ENCODE results near the gene LPIN1. TPM values are rescaled to one million over a fixed set of nuclear protein-coding genes. Genes with fewer than 3 reads are reported as not detected.

Gene LPIN1
- total and polyA plus RNA-seq, 2 of the 13 experiments (the other 11 are each of a cell fraction or from before 2014, with no cell fraction given), result 9.7 to 19.4 TPM

GRCh38 chr2:11778923-11779757 lies 32.7 kb downstream of the LPIN1 start (continued):
- 0 out of 2 replicates have a peak, but pooled peaks have one; percentile 17 for TF ChIP-seq MED1 (CRISPR knock-in tag; IDR thresholded peaks at IDR 0.05)
- peak; percentile 93; the same call in 2 of the 3 replicates for TF ChIP-seq MXI1 (IDR thresholded peaks at IDR 0.05; ENCODE audit: borderline replicate concordance, low read depth, low read length)
- TF ChIP-seq TARDBP (CRISPR knock-in tag; IDR thresholded peaks at IDR 0.05), result 0 out of 2 replicates have a peak, but pooled peaks have one; percentile 34
- peak; percentile 60; the same call in 1 of the 2 replicates for TF ChIP-seq SALL1 (CRISPR knock-in tag; IDR thresholded peaks at IDR 0.05)
- TF ChIP-seq ZNF317 (CRISPR knock-in tag; IDR thresholded peaks at IDR 0.05), result no peak
- TF ChIP-seq, protein P1, sequence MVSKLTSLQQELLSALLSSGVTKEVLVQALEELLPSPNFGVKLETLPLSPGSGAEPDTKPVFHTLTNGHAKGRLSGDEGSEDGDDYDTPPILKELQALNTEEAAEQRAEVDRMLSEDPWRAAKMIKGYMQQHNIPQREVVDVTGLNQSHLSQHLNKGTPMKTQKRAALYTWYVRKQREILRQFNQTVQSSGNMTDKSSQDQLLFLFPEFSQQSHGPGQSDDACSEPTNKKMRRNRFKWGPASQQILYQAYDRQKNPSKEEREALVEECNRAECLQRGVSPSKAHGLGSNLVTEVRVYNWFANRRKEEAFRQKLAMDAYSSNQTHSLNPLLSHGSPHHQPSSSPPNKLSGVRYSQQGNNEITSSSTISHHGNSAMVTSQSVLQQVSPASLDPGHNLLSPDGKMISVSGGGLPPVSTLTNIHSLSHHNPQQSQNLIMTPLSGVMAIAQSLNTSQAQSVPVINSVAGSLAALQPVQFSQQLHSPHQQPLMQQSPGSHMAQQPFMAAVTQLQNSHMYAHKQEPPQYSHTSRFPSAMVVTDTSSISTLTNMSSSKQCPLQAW (CRISPR knock-in tag; IDR thresholded peaks at IDR 0.05), result peak; percentile 81
- no peak for TF ChIP-seq ZFP62 (CRISPR knock-in tag; IDR thresholded peaks at IDR 0.05)
- 0 out of 2 replicates have a peak, but pooled peaks have one; percentile 17 for TF ChIP-seq ZNF280D (CRISPR knock-in tag; IDR thresholded peaks at IDR 0.05)
- TF ChIP-seq, protein P2, sequence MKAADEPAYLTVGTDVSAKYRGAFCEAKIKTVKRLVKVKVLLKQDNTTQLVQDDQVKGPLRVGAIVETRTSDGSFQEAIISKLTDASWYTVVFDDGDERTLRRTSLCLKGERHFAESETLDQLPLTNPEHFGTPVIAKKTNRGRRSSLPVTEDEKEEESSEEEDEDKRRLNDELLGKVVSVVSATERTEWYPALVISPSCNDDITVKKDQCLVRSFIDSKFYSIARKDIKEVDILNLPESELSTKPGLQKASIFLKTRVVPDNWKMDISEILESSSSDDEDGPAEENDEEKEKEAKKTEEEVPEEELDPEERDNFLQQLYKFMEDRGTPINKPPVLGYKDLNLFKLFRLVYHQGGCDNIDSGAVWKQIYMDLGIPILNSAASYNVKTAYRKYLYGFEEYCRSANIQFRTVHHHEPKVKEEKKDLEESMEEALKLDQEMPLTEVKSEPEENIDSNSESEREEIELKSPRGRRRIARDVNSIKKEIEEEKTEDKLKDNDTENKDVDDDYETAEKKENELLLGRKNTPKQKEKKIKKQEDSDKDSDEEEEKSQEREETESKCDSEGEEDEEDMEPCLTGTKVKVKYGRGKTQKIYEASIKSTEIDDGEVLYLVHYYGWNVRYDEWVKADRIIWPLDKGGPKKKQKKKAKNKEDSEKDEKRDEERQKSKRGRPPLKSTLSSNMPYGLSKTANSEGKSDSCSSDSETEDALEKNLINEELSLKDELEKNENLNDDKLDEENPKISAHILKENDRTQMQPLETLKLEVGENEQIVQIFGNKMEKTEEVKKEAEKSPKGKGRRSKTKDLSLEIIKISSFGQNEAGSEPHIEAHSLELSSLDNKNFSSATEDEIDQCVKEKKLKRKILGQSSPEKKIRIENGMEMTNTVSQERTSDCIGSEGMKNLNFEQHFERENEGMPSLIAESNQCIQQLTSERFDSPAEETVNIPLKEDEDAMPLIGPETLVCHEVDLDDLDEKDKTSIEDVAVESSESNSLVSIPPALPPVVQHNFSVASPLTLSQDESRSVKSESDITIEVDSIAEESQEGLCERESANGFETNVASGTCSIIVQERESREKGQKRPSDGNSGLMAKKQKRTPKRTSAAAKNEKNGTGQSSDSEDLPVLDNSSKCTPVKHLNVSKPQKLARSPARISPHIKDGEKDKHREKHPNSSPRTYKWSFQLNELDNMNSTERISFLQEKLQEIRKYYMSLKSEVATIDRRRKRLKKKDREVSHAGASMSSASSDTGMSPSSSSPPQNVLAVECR (CRISPR knock-in tag; IDR thresholded peaks at IDR 0.05; ENCODE audit: borderline replicate concordance), result peak; percentile 66; the same call in 1 of the 2 replicates
- peak; percentile 50; the same call in 1 of the 2 replicates for TF ChIP-seq ZNF580 (CRISPR knock-in tag; IDR thresholded peaks at IDR 0.05; ENCODE audit: borderline replicate concordance, low read depth)
- 0 out of 2 replicates have a peak, but pooled peaks have one; percentile 43 for TF ChIP-seq ZMYM4 (CRISPR knock-in tag; IDR thresholded peaks at IDR 0.05)
- TF ChIP-seq FOXA3 (CRISPR knock-in tag; IDR thresholded peaks at IDR 0.05), result 0 out of 2 replicates have a peak, but pooled peaks have one; percentile 9
- TF ChIP-seq ZBTB7B (CRISPR knock-in tag; IDR thresholded peaks at IDR 0.05), result no peak
- no peak for TF ChIP-seq ZNF772 (CRISPR knock-in tag; IDR thresholded peaks at IDR 0.05)
- TF ChIP-seq PHF5A (CRISPR knock-in tag; IDR thresholded peaks at IDR 0.05; ENCODE audit: low read depth, unreplicated experiment), result peak; percentile 54
- peak; percentile 98 for TF ChIP-seq MAX (IDR thresholded peaks at IDR 0.05)
- peak; percentile 30 for TF ChIP-seq TBL1XR1 (IDR thresholded peaks at IDR 0.05; ENCODE audit: borderline replicate concordance, low read length, partially characterized antibody)
